NCI-H2107 treated with DMSO at 0.1 percent for 48 hours (cell line): Measurements from ENCODE around the gene TACR1.
A peak's percentile ranks its signal among the peaks of the same experiment; 100 is the strongest.

Experiments used
- DNase-seq: peaks from one replicate; lab custom pipeline; 2025; ENCODE audit not compliant: unreplicated experiment; lab: John Stamatoyannopoulos, UW

TACR1 gene

GRCh38 chr2:75023666-75024455 lies 175.5 kb downstream of the TACR1 start:
- DNase-seq = no peak

DNA sequence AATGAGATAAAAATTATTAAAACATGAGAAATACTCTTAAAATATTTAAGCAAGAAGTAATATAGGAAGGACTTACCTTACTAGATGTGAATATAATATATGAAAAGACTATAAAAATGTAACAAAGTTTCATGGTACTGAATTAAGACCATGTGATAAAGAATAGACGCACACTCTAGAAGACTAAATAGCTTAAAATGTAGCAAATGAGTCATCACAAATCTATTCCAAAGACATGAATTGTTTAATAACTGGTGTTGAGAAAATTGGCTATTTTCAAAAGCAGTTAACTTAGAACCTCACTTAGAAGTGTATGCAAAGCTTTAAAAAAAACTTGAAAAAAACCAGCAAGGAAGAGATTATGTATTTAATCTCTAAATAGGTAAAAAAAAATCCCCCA lies 176.8 kb downstream of the TACR1 start:
- DNase-seq = no peak

DNA sequence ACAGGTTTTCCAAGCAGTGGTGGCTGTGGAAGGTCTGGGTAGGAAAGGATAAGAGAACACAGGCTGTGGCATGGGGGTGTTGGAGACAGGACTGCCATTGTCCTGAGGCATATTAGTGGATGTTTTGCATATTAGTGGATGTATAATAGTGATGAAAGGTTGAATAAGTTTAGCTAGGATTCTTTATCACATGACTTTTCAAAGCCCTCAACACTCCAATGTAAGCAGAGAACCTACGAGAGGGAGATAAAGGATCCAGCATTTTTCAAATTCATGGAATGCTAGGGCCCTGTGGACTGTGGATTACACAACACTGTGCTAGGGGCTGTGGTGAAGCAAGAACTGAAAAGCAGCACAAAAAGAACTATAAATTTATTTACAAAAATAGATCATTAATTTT lies 177.6 kb downstream of the TACR1 start:
- no peak for DNase-seq

DNA sequence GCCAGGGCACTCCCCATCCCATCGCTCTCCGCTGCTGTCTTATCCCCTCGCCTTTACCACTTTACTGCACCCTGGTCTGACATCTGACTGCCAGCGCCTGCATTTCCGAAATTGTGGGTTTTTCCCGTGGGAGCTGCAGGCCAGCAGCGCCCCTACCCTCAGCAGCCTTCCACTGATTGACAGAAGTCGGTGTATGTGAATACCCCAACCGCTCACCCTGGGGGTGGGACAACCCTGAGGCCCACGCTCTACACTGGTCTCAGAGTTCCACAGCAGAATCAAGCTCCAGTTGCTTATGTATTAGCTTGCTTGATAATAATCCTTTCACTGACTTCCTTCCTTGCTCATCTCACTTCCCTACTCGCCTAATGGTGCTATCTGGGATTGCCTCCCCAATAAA lies 178.8 kb downstream of the TACR1 start:
- no peak for DNase-seq

DNA sequence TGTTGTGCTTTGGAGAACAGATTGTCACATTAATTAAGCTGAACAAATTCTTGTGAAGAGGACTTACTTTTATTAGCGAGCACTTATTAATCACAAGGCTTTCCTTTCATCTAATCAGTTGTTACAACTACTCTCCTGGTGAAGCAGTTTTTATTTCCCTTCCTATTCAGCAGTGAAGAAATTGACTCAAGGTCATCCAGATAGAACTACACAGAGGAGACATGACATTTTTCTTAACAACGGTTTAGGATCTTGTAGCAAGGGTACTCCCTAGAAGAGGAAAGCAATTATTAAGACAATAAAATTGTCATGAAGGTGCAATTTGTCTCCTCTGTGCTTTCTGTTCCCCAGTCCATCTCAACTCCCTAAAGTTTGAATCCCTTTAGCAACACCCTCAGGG lies 179.5 kb downstream of the TACR1 start:
- DNase-seq = no peak

GRCh38 chr2:75018162-75018561 lies 181.2 kb downstream of the TACR1 start:
- DNase-seq = no peak

DNA sequence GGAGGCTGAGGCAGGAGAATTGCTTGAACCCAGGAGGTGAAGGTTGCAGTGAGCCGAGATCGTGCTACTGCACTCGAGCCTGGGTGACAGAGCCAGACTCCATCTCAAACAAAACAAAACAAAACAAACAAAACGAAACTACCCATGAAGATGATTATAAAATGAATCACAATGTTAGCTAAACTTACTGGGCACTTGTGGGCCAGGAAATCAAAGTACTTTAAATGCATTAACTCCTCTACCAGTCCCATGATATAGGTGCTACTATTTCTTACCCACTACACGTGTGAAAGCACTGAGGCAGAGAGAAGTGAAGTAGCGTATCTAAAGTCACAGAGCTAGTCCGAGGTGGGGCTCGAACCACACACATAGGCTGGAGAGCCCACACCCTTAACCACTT lies 187.2 kb downstream of the TACR1 start:
- no peak for DNase-seq

GRCh38 chr2:75010571-75010970 lies 188.7 kb downstream of the TACR1 start:
- DNase-seq = no peak

DNA sequence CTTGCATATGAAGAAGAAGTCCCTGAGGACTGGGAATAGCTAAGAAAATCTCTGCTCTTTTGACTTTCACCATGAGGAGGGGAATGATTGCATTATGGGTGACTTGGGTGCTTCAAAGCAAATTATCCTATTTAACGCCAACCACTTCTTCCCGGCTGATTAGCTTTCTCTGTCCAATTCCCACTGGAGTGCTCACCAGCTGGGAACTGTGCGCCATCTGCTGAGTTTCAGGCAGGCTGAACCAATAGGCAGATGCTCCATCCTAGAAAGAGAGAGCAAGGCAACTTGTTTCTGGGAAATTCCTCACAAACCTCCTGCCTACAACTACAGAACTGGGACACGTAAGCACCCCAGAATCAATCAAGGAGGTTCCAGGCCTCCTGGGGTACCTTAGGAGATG lies 191.5 kb downstream of the TACR1 start:
- DNase-seq = peak; percentile 78

GRCh38 chr2:75007061-75007460 lies 192.3 kb downstream of the TACR1 start:
- DNase-seq = no peak

- no peak for DNase-seq
Observed at GRCh38 chr2:75006041-75006440, 193.3 kb downstream of the TACR1 start.

- DNase-seq = no peak
Observed at GRCh38 chr2:75003773-75004172, 195.5 kb downstream of the TACR1 start.

GRCh38 chr2:75003276-75003675 lies 196.0 kb downstream of the TACR1 start:
- no peak for DNase-seq

GRCh38 chr2:75002007-75002406 lies 197.3 kb downstream of the TACR1 start:
- no peak for DNase-seq

- no peak for DNase-seq
Observed at GRCh38 chr2:74999468-74999867, 199.9 kb downstream of the TACR1 start.
